ENCODE measurements around the gene SEC31A.
A peak's percentile ranks its signal among the peaks of the same experiment; 100 is the strongest.
"Not testable (repeated sequence)": the region's sequence is repeated elsewhere in the genome, so short reads cannot be mapped to it uniquely, and the experiment has no call there.

Gene SEC31A

GRCh38 chr4:82866706-82867385 lies 24.1 kb downstream of the SEC31A start:
- Histone ChIP-seq H3K9me3 (no peaks in the 10 kb centered on the region), H3K4me3 (ENCODE audit: low read depth, low read length) (no peak overlapping the region), H3K27me3 (no peaks in the 10 kb centered on the region), H3K4me1 (no peaks in the 10 kb centered on the region), H3K36me3 (peaks cover 86% of the 10 kb centered on the region)
- no peak for TF ChIP-seq CTCF (IDR thresholded peaks at IDR 0.05; ENCODE audit: low read depth, low read length)
- no peak for DNase-seq

- H3K4me3 ChIP-seq (ENCODE audit: low read depth, low read length); H3K4me1 ChIP-seq; DNase-seq; H3K27me3 ChIP-seq; H3K9me3 ChIP-seq: not testable (repeated sequence)
- peaks cover 84% of the 10 kb centered on the region for H3K36me3 ChIP-seq
Measured at GRCh38 chr4:82866033-82866432, 24.9 kb downstream of the SEC31A start.

GRCh38 chr4:82865592-82865991 lies 25.4 kb downstream of the SEC31A start:
- H3K4me3 ChIP-seq (ENCODE audit: low read depth, low read length): no peak overlapping the region
- H3K27me3 ChIP-seq: no peaks in the 10 kb centered on the region; the same call in 1 of the 2 replicates
- no peak for DNase-seq
- no peak for TF ChIP-seq CTCF (IDR thresholded peaks at IDR 0.05; ENCODE audit: low read depth, low read length)
- no peaks in the 10 kb centered on the region for H3K9me3 ChIP-seq
- H3K4me1 ChIP-seq: no peaks in the 10 kb centered on the region
- peaks cover 82% of the 10 kb centered on the region for H3K36me3 ChIP-seq

GRCh38 chr4:82864336-82864979 lies 26.5 kb downstream of the SEC31A start:
- TF ChIP-seq CTCF (IDR thresholded peaks at IDR 0.05; ENCODE audit: low read depth, low read length): no peak
- H3K36me3 ChIP-seq: peaks cover 74% of the 10 kb centered on the region
- no peaks in the 10 kb centered on the region; the same call in 1 of the 2 replicates for H3K27me3 ChIP-seq
- H3K9me3 ChIP-seq: no peaks in the 10 kb centered on the region
- no peak overlapping the region for H3K4me3 ChIP-seq (ENCODE audit: low read depth, low read length)
- no peaks in the 10 kb centered on the region for H3K4me1 ChIP-seq
- DNase-seq: no peak

- Histone ChIP-seq H3K4me3 (ENCODE audit: low read depth, low read length) (no peak overlapping the region), H3K9me3 (no peaks in the 10 kb centered on the region), H3K36me3 (peaks cover 63% of the 10 kb centered on the region), H3K27me3 (no peaks in the 10 kb centered on the region; the same call in 1 of the 2 replicates), H3K4me1 (no peaks in the 10 kb centered on the region)
- no peak for TF ChIP-seq CTCF (IDR thresholded peaks at IDR 0.05; ENCODE audit: low read depth, low read length)
- DNase-seq: no peak
Measured at GRCh38 chr4:82861529-82861928, 29.4 kb downstream of the SEC31A start.

- not testable (repeated sequence) for H3K27me3 ChIP-seq
- H3K36me3 ChIP-seq: peaks cover 59% of the 10 kb centered on the region
Measured at GRCh38 chr4:82860487-82860886, 30.5 kb downstream of the SEC31A start.

GRCh38 chr4:82852751-82853285 lies 38.1 kb downstream of the SEC31A start:
- H3K27me3 ChIP-seq: no peaks in the 10 kb centered on the region
- DNase-seq: peak; percentile 8
- H3K36me3 ChIP-seq: peaks cover 73% of the 10 kb centered on the region
- no peaks in the 10 kb centered on the region for H3K4me1 ChIP-seq
- no peaks in the 10 kb centered on the region for H3K9me3 ChIP-seq
- TF ChIP-seq CTCF (IDR thresholded peaks at IDR 0.05; ENCODE audit: low read depth, low read length): no peak; the same call in 1 of the 2 replicates
- H3K4me3 ChIP-seq (ENCODE audit: low read depth, low read length): no peak overlapping the region

More at GRCh38 chr4:82860487-82860886, 30.5 kb downstream of the SEC31A start:
- H3K4me3 ChIP-seq (ENCODE audit: low read depth, low read length); H3K4me1 ChIP-seq; H3K9me3 ChIP-seq; DNase-seq: not testable (repeated sequence)
